GM06990 (cell line): ENCODE results near the gene CSNK2B.

Experiments
- DNase-seq: peaks from one replicate; pipeline ENCODE4 v3.0.0-alpha.2; 2011; ENCODE audit not compliant: insufficient read length; ENCODE audit errors: extremely low read depth
- H3K27me3 ChIP-seq: replicated peaks from 2 replicates; pipeline ENCODE4 v1.6.0; 2011; ENCODE audit warnings: low read length; ENCODE audit not compliant: control insufficient read depth, insufficient read depth
- H3K36me3 ChIP-seq: 2 replicates; pipeline ENCODE4 v1.5.1; 2011; ENCODE audit warnings: low read length; ENCODE audit not compliant: control insufficient read depth, insufficient read depth
- H3K4me3 ChIP-seq: replicated peaks from 2 replicates; pipeline ENCODE4 v1.5.1; 2011; ENCODE audit warnings: low read depth, mild to moderate bottlenecking, control low read depth, low read length
- TF ChIP-seq, protein P1 (sequence below): IDR thresholded peaks from 2 replicates; pipeline ENCODE4 v1.5.1; 2011; ENCODE audit warnings: low read length, control low read depth, mild to moderate bottlenecking, inconsistent platforms; ENCODE audit not compliant: insufficient read depth, poor library complexity, severe bottlenecking

The CSNK2B gene

DNA sequence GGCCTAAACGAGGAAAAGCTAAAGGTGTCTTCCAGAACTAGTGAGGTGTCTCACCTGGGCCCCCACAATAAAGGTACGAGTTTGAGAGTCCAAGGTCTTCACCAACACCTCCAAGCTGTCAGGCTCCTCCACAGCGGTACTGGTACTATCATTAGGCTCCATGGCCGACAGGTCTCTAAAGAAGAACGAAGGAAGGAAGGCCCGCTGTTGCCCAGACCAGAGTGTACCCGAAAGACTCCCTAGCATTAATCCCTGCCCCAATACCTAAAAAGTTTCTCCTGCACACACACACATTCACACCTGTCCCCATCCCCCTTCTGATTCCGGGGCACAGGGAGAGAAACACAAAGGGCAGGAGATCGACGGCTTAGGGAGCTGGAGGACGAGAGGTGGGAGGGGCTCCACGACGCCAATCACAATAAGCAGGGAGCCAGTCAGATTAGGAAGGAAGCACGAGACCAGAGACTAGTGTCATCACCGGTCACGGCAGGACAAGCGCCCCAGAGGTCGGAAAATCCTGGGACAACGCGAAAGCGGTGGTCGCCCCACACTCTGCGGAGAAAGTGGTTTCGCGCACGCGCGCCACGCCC lies 14.2 kb upstream of the CSNK2B start:
- no peak for DNase-seq
- no peaks in the 10 kb centered on the region for H3K27me3 ChIP-seq
- TF ChIP-seq, protein P1, sequence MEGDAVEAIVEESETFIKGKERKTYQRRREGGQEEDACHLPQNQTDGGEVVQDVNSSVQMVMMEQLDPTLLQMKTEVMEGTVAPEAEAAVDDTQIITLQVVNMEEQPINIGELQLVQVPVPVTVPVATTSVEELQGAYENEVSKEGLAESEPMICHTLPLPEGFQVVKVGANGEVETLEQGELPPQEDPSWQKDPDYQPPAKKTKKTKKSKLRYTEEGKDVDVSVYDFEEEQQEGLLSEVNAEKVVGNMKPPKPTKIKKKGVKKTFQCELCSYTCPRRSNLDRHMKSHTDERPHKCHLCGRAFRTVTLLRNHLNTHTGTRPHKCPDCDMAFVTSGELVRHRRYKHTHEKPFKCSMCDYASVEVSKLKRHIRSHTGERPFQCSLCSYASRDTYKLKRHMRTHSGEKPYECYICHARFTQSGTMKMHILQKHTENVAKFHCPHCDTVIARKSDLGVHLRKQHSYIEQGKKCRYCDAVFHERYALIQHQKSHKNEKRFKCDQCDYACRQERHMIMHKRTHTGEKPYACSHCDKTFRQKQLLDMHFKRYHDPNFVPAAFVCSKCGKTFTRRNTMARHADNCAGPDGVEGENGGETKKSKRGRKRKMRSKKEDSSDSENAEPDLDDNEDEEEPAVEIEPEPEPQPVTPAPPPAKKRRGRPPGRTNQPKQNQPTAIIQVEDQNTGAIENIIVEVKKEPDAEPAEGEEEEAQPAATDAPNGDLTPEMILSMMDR = no peak
- peak overlapping the region; percentile 81 for H3K4me3 ChIP-seq
- peaks cover 15% of the 10 kb centered on the region for H3K36me3 ChIP-seq

DNA sequence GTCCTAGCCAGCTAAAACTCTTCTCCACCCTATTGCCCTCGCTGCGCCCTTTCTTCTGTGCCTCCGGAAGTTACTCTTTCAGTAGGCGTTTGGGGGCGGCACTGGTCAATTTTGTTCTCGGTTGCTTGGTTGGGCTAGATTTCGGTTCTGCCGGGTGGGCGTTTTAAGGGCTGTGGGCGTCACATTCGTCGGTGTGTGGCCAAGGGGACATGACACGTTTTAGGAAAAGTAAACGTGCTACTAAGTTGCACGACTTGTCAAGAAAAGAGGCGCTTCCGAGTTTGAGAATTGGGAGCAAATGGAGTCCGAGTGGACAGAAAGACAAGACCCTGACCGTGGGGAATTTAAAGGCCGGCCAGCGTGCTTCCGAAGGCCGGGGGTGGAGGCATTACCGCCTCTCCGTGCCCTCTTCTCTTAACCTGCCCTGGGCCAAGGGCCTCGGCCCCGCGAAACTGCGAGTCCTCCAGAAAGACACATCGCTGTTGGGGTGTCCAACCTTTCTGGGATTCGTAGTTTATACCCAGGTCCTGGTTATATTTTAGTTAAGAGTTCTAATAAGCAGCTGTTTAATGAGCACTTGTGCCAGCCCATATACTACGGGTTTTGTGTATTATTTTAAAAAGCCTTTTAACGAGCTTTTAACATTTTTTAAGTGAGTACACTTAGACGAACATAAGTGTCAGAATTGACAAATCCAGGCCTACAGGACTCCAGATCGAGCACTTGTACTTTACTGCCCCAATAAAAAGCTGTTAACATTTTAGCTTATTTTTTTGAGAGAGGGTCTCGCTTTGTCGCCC lies 12.8 kb upstream of the CSNK2B start:
- Histone ChIP-seq H3K27me3 (no peaks in the 10 kb centered on the region), H3K36me3 (peaks cover 13% of the 10 kb centered on the region), H3K4me3 (peak overlapping the region; percentile 81)
- no peak for DNase-seq
- TF ChIP-seq, protein P1 = peak; percentile 26

DNA sequence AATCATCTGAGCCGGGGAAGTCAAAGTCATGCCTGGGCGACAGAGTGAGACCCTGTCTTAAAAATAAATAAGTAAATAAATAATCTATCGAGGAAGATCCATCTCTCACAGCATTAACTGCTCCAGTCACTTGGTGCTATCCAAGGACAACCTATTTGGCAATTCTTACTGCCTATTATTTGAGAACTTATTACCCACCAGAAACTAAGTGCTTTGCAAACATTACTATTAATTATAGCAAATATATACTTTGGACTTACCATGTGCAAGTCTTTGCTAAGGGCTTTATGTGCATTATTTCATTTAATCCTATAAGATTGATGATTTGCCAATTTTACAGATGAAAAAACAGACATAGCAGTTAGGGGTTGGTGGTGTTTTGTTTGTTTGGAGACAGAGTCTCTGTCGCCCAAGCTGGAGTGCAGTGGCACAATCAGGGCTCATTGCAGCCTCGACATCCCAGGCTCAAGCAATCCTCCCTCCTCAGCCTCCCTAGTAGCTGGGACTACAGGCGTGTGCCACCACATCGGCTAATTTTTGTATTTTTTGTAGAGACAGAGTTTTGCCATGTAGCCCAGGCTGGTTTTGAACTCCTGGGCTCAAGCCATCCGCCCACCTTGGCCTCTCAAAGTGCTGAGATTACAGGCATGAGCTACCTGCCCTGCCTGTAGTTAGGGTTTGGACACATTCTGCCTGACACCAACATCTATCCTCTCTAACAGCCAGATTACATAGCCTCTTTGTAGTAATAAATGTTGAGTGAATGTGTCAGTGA lies 11.1 kb upstream of the CSNK2B start:
- no peak for DNase-seq

GRCh38 chr6:31655349-31656237 lies 10.3 kb upstream of the CSNK2B start, which contains the start of gene APOM:
Gene APOM, plus strand, starts transcription at chr6:31655894. Its CDS starts 73 bp downstream, at chr6:31655967.
- TF ChIP-seq, protein P1 = no peak
- peaks cover 7% of the 10 kb centered on the region for H3K36me3 ChIP-seq
- H3K4me3 ChIP-seq = no peak within 1 kb of the TSS
- no peaks in the 10 kb centered on the region for H3K27me3 ChIP-seq
- DNase-seq = no peak

More for the DNA sequence above, 11.1 kb upstream of the CSNK2B start:
- no peak overlapping the region for H3K4me3 ChIP-seq
- H3K36me3 ChIP-seq = peaks cover 7% of the 10 kb centered on the region
- no peaks in the 10 kb centered on the region for H3K27me3 ChIP-seq
- TF ChIP-seq, protein P1 = no peak

DNA sequence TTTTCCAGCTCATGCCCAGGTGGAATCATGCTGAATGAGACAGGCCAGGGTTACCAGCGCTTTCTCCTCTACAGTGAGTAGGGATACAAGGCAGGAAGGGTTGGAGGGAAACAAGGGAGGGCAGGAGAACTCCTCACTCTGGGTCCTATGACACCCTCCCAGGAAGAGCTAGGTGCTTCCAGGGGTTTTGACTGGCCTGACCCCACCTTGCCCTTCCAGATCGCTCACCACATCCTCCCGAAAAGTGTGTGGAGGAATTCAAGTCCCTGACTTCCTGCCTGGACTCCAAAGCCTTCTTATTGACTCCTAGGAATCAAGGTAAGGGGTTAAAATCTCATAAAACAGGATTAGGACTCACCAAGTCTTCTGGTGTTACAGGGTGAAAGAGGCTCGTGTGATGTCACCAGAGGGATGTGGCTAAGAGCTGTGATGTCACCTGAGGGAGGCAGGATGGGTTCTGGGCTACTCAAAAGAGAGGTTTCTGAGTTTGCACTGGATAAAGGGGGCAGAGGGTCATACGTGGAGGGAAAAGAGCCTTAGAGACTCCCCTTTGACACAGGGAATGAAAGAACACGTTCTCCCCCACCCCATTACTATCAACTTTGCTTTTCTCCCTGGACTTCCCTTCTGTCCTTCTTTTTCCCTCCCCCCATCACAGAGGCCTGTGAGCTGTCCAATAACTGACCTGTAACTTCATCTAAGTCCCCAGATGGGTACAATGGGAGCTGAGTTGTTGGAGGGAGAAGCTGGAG lies 8.3 kb upstream of the CSNK2B start:
- no peak for DNase-seq
- Histone ChIP-seq H3K27me3 (no peaks in the 10 kb centered on the region), H3K36me3 (peaks cover 11% of the 10 kb centered on the region), H3K4me3 (no peak overlapping the region)
- TF ChIP-seq, protein P1 = no peak
